Coronary artery (tissue), 2 donors: ENCODE data around the gene ALG12.

Experiments used
- DNase-seq: peaks from one replicate; pipeline ENCODE4 v3.0.0-alpha.2; 2017; ENCODE audit warnings: low spot score
- H3K27ac ChIP-seq, 2 donors: fragments of 200-600 bp; sonication (generic); one replicate each; pipeline ENCODE4 v1.5.1; 2016 to 2019
- H3K4me3 ChIP-seq: fragments of 200-600 bp; sonication (generic); 2 replicates; pipeline ENCODE4 v1.5.1; 2016; ENCODE audit warnings: mild to moderate bottlenecking, moderate library complexity
- TF ChIP-seq, protein P1 (sequence below): fragments of 200-600 bp; sonication (generic); IDR thresholded peaks from one replicate; pipeline ENCODE4 v1.5.1; 2019; ENCODE audit warnings: antibody characterized with exemption

Gene ALG12

DNA sequence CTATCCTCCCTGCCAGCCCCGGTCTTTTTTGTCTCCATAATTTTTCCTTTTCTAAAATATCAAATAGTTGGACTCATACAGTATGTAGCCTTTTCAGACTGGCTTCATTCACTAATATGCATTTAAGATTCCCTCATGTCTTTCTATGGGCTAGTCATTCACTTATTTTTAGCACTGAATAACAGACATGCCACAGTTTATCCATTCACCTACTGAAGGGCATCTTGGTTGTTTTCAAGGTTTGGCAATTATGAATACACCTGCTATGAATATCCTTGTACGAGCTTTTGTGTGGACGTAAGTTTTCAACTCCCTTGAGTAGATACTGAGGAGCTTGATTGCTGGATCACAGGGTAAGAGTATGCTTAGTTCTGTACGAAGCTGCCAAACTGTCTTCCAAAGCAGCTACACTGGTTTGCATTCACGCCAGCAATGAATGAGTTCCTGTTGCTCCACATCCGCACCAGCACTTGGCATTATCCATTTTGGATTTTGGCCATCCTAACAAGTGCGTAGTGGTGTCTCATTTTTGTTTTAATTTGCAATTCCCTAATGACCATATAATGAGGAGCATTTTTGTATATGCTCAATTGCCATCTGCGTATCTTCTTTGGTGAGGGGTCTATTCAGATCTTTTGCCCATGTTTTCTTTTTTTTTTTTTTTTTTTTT, 21.1 kb downstream of the ALG12 start:
- TF ChIP-seq, protein P1, sequence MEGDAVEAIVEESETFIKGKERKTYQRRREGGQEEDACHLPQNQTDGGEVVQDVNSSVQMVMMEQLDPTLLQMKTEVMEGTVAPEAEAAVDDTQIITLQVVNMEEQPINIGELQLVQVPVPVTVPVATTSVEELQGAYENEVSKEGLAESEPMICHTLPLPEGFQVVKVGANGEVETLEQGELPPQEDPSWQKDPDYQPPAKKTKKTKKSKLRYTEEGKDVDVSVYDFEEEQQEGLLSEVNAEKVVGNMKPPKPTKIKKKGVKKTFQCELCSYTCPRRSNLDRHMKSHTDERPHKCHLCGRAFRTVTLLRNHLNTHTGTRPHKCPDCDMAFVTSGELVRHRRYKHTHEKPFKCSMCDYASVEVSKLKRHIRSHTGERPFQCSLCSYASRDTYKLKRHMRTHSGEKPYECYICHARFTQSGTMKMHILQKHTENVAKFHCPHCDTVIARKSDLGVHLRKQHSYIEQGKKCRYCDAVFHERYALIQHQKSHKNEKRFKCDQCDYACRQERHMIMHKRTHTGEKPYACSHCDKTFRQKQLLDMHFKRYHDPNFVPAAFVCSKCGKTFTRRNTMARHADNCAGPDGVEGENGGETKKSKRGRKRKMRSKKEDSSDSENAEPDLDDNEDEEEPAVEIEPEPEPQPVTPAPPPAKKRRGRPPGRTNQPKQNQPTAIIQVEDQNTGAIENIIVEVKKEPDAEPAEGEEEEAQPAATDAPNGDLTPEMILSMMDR: no peak
- no peak overlapping the region for H3K27ac ChIP-seq
- H3K4me3 ChIP-seq: no peak overlapping the region
- no peak for DNase-seq

- TF ChIP-seq, protein P1: no peak
- Histone ChIP-seq H3K27ac (no peak overlapping the region), H3K4me3 (no peak overlapping the region)
- no peak for DNase-seq
Observed at GRCh38 chr22:49896201-49896600, 22.0 kb downstream of the ALG12 start.

GRCh38 chr22:49894322-49895054, 23.8 kb downstream of the ALG12 start:
- TF ChIP-seq, protein P1: no peak
- no peak for DNase-seq
- Histone ChIP-seq H3K27ac (no peak overlapping the region), H3K4me3 (no peak overlapping the region)

DNA sequence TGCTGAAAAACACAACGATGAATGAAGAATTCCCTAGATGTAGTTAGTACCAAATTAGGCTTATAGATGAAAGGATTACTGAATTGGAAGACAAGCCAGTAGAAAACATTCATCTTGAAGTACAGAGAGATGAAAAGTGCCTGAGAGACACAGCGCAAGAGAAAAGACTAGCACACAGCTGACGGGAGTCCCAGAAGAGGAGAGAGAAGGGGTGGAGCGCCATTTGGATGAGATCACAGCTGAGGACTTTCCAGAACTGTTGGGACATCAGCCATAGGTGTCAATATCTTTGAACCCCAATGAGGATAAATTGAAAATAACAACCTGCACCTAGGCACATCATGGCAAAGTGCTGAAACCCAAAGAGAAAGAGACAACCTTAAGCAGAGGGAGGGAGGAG, 25.2 kb downstream of the ALG12 start:
- no peak overlapping the region for H3K4me3 ChIP-seq
- no peak overlapping the region for H3K27ac ChIP-seq
- DNase-seq: no peak
- TF ChIP-seq, protein P1: no peak

DNA sequence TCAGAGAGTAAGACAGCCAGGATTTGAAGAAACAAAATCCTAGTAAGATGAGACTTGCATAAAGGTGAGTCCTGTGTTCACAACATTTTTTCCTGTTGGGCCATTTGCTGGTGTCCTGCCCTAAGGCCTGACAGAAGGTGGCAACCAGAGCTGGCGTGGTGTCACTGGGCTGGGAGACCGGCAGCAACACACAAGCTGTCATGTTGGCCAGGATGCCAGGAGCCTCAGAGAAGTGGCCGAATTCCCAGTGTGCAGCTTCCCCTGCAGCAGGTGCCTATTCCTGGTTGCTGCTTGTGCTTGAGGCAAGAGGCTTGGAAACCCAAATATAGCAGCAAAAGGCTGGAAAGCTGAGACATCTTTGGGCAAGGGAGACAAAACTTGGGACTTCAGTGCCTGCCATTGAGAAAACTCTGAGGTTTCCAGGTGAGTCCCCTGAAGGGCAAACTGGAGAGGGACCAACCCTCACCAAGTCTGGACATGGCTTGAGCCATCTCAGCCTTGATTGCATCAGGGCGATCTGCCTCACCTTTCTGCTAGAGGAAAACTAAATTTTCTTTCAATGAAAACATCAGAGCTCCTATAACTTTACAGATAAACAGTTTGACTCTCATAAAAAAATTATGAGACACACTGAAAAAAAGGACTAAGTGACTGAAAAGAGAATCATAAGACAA, 25.9 kb downstream of the ALG12 start:
- no peak for DNase-seq
- no peak overlapping the region for H3K4me3 ChIP-seq
- H3K27ac ChIP-seq: no peak overlapping the region
- TF ChIP-seq, protein P1: no peak

DNA sequence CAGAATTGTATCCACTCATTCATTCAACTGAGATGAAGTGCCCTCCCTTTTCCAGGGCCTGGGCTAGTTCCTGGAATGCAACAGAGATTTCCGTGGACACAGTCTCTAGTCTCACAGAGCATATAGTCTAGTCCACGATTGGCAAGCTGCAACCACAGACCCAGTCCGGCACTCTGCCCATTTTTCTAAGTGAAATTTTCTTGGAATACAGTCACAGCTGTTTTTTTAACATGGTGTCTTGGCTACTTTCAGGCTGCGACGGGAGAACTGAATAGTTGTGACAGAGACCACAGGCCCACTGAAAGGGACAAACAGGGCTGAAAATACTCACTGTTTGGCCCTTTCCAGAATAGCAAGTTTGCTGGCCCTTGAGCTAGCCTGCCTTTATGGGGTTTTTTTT, 29.2 kb downstream of the ALG12 start:
- TF ChIP-seq, protein P1: no peak
- Histone ChIP-seq H3K4me3 (no peak overlapping the region), H3K27ac (no peak overlapping the region)
- no peak for DNase-seq
